ENCODE measurements around the gene IL4.

DNA sequence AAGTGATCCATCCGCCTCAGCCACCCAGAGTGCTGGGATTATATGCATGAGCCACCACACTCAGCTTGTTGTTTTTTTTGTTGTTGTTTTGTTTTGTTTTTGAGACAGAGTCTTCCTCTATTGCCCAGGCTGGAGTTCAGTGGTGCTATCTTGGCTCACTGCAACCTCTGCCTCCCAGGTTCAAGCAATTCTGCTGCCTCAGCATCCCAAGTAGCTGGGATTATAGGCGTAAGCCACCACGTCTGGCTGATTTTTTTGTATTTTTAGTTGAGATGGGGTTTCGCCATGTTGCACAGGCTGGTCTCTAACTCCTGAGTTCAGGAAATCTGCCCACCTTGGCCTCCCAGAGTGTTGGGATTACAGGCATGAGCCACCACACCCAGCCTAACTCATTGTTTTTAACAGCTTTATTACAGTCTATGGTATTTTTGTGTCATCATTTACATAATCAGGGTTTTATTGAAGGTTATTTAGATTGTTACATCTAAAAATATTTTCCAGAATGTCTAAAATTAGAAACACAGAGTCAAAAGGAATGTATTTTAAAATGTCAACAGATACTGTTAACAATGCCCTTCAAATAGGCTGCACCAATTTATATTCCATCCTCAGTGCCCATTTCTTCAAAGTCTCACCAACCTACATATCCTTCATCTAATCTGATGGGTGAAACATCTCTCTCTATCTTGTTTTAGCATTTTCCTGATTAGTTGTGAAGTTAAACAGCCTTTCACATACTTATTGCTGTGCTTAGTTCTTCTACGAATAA lies 44.9 kb downstream of the IL4 start:
- TF ChIP-seq, protein P1, sequence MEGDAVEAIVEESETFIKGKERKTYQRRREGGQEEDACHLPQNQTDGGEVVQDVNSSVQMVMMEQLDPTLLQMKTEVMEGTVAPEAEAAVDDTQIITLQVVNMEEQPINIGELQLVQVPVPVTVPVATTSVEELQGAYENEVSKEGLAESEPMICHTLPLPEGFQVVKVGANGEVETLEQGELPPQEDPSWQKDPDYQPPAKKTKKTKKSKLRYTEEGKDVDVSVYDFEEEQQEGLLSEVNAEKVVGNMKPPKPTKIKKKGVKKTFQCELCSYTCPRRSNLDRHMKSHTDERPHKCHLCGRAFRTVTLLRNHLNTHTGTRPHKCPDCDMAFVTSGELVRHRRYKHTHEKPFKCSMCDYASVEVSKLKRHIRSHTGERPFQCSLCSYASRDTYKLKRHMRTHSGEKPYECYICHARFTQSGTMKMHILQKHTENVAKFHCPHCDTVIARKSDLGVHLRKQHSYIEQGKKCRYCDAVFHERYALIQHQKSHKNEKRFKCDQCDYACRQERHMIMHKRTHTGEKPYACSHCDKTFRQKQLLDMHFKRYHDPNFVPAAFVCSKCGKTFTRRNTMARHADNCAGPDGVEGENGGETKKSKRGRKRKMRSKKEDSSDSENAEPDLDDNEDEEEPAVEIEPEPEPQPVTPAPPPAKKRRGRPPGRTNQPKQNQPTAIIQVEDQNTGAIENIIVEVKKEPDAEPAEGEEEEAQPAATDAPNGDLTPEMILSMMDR (conservative IDR thresholded peaks at IDR 0.05), result no peak
- TF ChIP-seq EZH2 (IDR thresholded peaks at IDR 0.05; ENCODE audit: low read depth), result no peak

All from PC-9 (cell line).